Inferior parietal cortex (tissue), 1 donor: Measurements from ENCODE around the gene FHL1.

Experiments used
- DNase-seq: peaks from one replicate; pipeline ENCODE4 v3.0.0-alpha.2; 2016; ENCODE audit errors: extremely low spot score

Gene FHL1

GRCh38 chrX:136185401-136186022 lies 38.2 kb downstream of the FHL1 start:
- DNase-seq, result no peak

GRCh38 chrX:136186023-136186413 lies 38.7 kb downstream of the FHL1 start:
- DNase-seq, result no peak

GRCh38 chrX:136189222-136189621 lies 41.9 kb downstream of the FHL1 start:
- DNase-seq, result no peak

GRCh38 chrX:136190038-136190713 lies 42.8 kb downstream of the FHL1 start:
- no peak for DNase-seq

DNA sequence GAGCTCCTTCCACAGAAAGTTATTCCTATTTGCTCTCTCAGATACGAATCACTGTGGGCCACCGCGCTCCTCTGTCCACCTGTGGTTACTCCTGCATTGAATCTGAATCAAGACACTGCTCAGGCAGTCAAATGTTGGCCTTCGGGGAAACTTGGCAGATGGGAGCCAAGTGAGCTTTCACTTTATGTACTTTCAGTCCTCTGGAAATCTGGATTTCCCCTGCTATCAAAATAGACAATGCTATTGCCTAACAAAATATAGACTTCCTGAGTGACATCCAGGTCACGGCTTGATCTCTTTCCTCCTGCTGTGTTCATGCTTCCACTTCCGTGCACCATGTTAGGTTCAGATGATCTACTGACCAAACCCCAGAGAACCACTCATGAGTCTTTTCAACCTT lies 43.8 kb downstream of the FHL1 start:
- no peak for DNase-seq

DNA sequence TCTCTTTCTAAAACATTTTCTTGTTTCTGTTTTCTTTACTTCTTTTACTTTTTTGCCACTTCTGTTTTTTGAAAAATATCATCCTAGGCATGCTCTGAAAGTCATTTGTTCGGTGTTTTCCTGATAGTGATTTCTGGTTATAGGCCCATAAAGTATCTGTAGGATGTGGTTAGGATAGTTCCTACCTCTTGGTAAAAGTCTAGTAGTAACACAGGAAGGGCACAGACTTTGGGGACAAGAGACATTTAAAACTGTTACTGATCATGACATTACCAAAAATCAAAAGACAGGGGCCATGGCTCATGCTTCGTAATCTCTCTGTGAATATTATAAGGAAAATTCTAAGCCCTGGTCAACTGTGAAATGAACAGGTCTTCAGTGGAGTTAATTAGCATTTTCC lies 44.8 kb downstream of the FHL1 start:
- DNase-seq, result no peak

DNA sequence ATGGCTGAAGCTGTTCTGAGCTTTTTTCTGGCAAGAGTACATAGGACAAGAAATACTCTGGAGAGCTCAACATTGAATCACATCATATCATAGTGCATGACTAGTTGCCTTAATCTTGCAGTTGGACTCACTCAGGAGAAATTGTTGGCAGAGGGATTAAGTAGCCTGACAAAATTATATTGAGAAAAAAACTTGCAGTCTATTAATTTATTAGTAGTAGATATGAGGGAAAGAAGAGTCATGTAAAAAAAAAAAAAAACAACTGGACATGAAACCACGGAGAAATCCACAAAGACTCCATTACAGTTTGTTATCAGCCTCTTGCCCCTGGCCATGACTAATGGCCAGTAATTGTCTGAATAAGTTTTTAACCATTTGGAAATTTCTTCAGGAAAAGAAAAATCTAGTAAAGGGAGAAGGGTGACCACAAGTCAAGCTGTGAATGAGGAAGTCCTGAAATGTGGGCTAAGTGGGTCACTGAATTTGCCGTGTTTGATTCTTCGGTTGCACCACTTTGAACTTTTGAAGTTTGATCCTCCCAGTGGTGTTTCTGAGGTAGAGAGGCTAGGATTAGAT lies 45.6 kb downstream of the FHL1 start:
- no peak for DNase-seq

DNA sequence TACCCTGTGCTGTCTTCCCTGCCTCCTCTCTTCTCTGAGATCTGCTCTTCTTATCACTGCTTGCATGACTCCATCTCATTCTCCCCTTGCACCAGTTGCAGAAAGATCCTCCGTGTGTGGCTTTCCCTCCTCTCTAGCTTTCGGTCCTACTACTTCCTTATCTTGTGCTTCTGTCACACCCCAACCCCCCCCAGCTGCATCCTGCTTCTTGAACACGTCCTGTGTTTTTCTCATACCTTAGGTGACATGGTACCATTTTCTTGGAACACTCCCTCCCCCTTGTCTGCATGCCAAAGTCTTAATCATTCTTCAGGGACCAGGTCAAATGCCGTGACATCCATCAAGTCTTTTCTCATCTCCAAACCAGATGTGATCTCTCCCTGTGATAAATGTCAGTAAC lies 46.4 kb downstream of the FHL1 start:
- DNase-seq, result no peak

DNA sequence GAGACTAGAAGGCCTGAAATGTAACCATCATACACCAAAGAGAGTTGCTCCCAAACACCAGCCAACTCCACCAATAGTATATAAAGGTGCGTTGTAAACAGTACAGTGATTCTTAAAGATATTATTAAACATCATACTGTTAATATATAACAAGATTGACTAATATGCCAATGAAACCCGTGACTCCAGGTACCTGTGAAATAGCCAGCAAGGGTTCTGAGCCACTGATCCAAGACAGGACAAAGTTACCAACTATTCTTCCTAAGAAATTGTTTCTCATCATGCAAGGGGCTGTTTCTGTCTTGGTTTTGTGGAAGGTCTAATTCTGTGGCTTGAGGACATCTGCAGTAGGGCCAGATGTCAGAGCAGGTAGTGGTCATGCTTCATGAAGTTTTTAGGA lies 47.2 kb downstream of the FHL1 start:
- DNase-seq, result no peak

- no peak for DNase-seq
Observed at GRCh38 chrX:136195247-136195646, 47.9 kb downstream of the FHL1 start.

GRCh38 chrX:136196691-136197155 lies 49.4 kb downstream of the FHL1 start:
- no peak for DNase-seq

DNA sequence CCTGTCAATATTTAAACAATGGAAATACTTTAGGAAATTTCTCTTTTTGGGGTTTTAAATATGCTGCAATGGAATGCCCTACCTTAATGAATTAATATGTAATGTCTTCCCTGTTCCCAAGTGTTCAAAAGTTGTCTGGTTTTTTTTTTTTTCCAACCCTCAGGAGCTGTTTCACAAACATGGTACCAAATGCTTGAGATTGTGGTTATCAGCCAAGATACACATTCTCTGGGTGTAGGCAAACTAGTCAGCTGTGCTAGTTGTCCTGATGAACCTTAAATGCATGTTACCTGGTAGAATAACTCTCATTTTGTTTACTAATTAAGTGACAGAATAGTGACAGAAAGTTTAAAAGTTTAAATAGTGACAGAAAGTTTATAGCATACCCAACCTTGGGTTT lies 50.7 kb downstream of the FHL1 start:
- DNase-seq, result no peak

- DNase-seq, result no peak
Observed at GRCh38 chrX:136198678-136199243, 51.4 kb downstream of the FHL1 start.

DNA sequence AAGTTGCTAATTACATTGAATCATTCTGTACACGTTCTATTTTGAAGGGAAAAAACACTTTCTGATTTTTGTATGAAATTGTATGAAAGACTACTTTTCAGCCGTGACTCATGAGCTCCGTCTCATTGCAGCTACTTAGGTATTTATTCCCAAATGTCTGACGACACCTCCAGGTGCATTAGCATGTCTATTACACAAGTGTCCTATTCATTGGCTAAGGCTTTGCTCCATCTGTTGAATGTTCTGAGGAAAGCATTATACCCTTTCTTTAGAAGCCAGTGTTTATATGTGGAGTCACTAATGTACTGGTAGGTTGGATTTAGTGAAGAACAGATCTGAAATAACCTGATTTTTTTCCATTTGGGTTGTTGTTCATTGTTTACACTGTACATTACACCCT lies 52.0 kb downstream of the FHL1 start:
- no peak for DNase-seq

- peak; percentile 10 for DNase-seq
Observed at GRCh38 chrX:136200466-136200865, 53.1 kb downstream of the FHL1 start.

- no peak for DNase-seq
Observed at GRCh38 chrX:136201601-136202000, 54.3 kb downstream of the FHL1 start.

GRCh38 chrX:136202889-136203288 lies 55.6 kb downstream of the FHL1 start:
- no peak for DNase-seq

DNA sequence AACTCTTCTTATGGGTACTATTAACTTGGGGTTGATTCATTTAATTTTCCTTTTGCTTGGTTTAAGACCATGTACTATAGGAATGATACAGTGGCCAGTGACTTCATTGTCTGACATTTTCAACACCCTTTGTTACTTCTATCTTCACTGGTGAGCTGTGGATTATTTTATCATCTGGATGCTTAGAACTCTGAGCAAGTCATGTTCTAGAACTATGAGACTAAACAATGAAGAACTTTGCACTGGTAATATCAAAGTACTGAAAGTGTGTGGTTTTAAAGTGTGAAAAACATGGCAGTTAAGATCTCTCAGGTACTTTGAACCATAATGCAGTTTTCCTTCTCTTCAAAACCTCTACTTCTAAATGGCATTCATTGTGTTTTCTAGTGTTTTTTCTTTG lies 56.1 kb downstream of the FHL1 start:
- no peak for DNase-seq

- DNase-seq, result no peak
Observed at GRCh38 chrX:136203951-136204350, 56.6 kb downstream of the FHL1 start.

- DNase-seq, result peak; percentile 6
Observed at GRCh38 chrX:136204571-136204970, 57.2 kb downstream of the FHL1 start.

DNA sequence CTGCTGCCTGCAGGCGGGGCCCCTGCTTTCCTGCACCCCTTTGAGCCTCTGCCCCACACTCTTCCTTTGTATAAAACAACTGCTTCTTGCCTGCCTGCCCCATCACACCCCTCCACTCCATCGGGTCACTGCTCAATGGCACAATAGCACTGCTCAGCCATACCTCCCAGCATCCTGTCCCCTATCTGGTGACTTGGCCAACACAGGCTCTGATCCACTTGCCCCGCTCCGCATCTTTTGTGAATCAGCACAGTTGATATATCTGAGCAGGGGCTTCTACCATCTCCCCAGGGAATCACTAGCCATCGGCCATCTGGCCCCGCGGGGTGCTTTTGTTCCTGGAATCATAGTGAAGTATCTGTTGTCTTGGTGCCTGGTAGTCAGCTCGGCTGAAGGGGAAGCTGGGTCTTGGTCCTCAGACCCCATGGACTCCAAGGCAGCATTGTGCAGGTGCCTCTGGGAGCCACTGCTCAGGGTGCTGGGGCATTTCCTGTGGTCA lies 58.6 kb downstream of the FHL1 start:
- no peak for DNase-seq

DNA sequence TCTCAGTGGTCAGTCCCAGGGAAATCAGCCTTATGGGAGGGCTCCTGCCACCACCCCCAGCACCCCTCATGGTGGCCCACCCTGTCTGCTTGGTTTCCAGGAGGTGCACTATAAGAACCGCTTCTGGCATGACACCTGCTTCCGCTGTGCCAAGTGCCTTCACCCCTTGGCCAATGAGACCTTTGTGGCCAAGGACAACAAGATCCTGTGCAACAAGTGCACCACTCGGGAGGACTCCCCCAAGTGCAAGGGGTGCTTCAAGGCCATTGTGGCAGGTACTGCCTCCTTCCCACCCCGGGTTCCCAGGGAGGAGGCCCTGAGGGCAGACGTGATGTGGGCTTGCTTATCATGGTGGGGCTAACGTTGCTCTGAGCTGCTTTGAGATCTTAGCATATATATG lies 59.6 kb downstream of the FHL1 start:
- DNase-seq, result no peak

- no peak for DNase-seq
Observed at GRCh38 chrX:136207546-136207945, 60.2 kb downstream of the FHL1 start.
